ENCODE data around the gene BAIAP2L1.
"Not testable (repeated sequence)": the region's sequence is repeated elsewhere in the genome, so short reads cannot be mapped to it uniquely, and the experiment has no call there.

Gene BAIAP2L1

GRCh38 chr7:98420966-98421612 lies 20.2 kb upstream of the BAIAP2L1 start:
- TF ChIP-seq CTCF (IDR thresholded peaks at IDR 0.05; ENCODE audit: extremely low read depth, missing control alignments) = peak; percentile 93
- peak; percentile 79 for DNase-seq (ENCODE audit: low spot score)

- not testable (repeated sequence) for DNase-seq (ENCODE audit: low spot score)
Observed at GRCh38 chr7:98419988-98420387, 19.1 kb upstream of the BAIAP2L1 start.

GRCh38 chr7:98419316-98419691 lies 18.4 kb upstream of the BAIAP2L1 start:
- DNase-seq (ENCODE audit: low spot score) = not testable (repeated sequence)

- no peak for DNase-seq (ENCODE audit: low spot score)
Observed at GRCh38 chr7:98418636-98419315, 17.9 kb upstream of the BAIAP2L1 start.

GRCh38 chr7:98418271-98418635 lies 17.4 kb upstream of the BAIAP2L1 start:
- TF ChIP-seq CTCF (IDR thresholded peaks at IDR 0.05; ENCODE audit: extremely low read depth, missing control alignments) = no peak

More at GRCh38 chr7:98418636-98419315, 17.9 kb upstream of the BAIAP2L1 start:
- TF ChIP-seq CTCF (IDR thresholded peaks at IDR 0.05; ENCODE audit: extremely low read depth, missing control alignments) = no peak

GRCh38 chr7:98417604-98418270 lies 16.8 kb upstream of the BAIAP2L1 start:
- not testable (repeated sequence) for DNase-seq (ENCODE audit: low spot score)

More at GRCh38 chr7:98418271-98418635, 17.4 kb upstream of the BAIAP2L1 start:
- no peak for DNase-seq (ENCODE audit: low spot score)

- DNase-seq (ENCODE audit: low spot score) = no peak
- no peak for TF ChIP-seq CTCF (IDR thresholded peaks at IDR 0.05; ENCODE audit: extremely low read depth, missing control alignments)
Observed at GRCh38 chr7:98414205-98414900, 13.5 kb upstream of the BAIAP2L1 start.

- not testable (repeated sequence) for DNase-seq (ENCODE audit: low spot score)
Observed at GRCh38 chr7:98413655-98414054, 12.8 kb upstream of the BAIAP2L1 start.

- DNase-seq (ENCODE audit: low spot score) = no peak
- TF ChIP-seq CTCF (IDR thresholded peaks at IDR 0.05; ENCODE audit: extremely low read depth, missing control alignments) = no peak
Observed at GRCh38 chr7:98409843-98410242, 9.0 kb upstream of the BAIAP2L1 start.

- not testable (repeated sequence) for DNase-seq (ENCODE audit: low spot score)
Observed at GRCh38 chr7:98408146-98408545, 7.3 kb upstream of the BAIAP2L1 start.

Data from GM20000 (cell line).